GM12878 (cell line): ENCODE data around the gene TARM1. TPM values are rescaled to one million over a fixed set of nuclear protein-coding genes. Genes with fewer than 3 reads are reported as not detected.
A peak's percentile ranks its signal among the peaks of the same experiment; 100 is the strongest.

ENCODE experiments used
- ASH2L ChIP-seq: fragments of 300-600, 200-600 bp; sonication (generic); IDR thresholded peaks from 2 replicates; pipeline ENCODE4 v1.6.1; 2017; ENCODE audit warnings: low read depth, mild to moderate bottlenecking, borderline replicate concordance
- BHLHE40 ChIP-seq, 2 experiments: fragments of 450-650 bp in 1 of 2; IDR thresholded peaks; 2 replicates each; pipeline ENCODE4 v1.6.1; 2011 to 2017; ENCODE audit warnings: low read depth in 2 of 2, borderline replicate concordance in 1 of 2, improper control_type of control experiment in 1 of 2, low read length in 1 of 2, mild to moderate bottlenecking in 1 of 2
- CBFB ChIP-seq: IDR thresholded peaks from 2 replicates; pipeline ENCODE4 v1.6.1; 2016; ENCODE audit warnings: antibody characterized with exemption, low read depth
- CHD1 ChIP-seq: IDR thresholded peaks from 2 replicates; pipeline ENCODE4 v1.6.1; 2012; ENCODE audit warnings: low read depth, low read length, improper control_type of control experiment
- EGR1 ChIP-seq, 2 experiments: IDR thresholded peaks; 1 replicate in 1 of 2; 2 replicates in 1 of 2; pipeline ENCODE4 v1.6.1; 2011 to 2012; ENCODE audit warnings: low read depth in 2 of 2, low read length in 2 of 2, borderline replicate concordance in 1 of 2, mild to moderate bottlenecking in 1 of 2, moderate library complexity in 1 of 2
- ETV6 ChIP-seq, 2 experiments: fragments of 450-650 bp in 1 of 2; IDR thresholded peaks in 1 of 2; conservative IDR thresholded peaks in 1 of 2; 2 replicates each; pipeline ENCODE4 v1.6.1; 2014; ENCODE audit warnings: antibody characterized with exemption in 1 of 2, borderline replicate concordance in 1 of 2, low read depth in 1 of 2, mild to moderate bottlenecking in 1 of 2, moderate library complexity in 1 of 2
- HDAC6 ChIP-seq: fragments of 200-600 bp; sonication (generic); IDR thresholded peaks from one replicate; pipeline ENCODE4 v1.8.0; 2017; ENCODE audit warnings: antibody characterized with exemption; ENCODE audit not compliant: unreplicated experiment
- JUND ChIP-seq: IDR thresholded peaks from 2 replicates; pipeline ENCODE4 v1.6.1; 2012; ENCODE audit warnings: low read depth, mild to moderate bottlenecking, low read length, improper control_type of control experiment, moderate library complexity
- KDM1A ChIP-seq: fragments of 200-600 bp; sonication (generic); IDR thresholded peaks from 2 replicates; pipeline ENCODE4 v1.6.1; 2016; ENCODE audit warnings: borderline replicate concordance
- RAD51 ChIP-seq: fragments of 450-650 bp; IDR thresholded peaks from 2 replicates; pipeline ENCODE4 v1.6.1; 2016; ENCODE audit warnings: moderate library complexity, mild to moderate bottlenecking, inconsistent platforms
- SREBF1 ChIP-seq: IDR thresholded peaks from 2 replicates; pipeline ENCODE4 v1.6.1; 2012; ENCODE audit warnings: mild to moderate bottlenecking, low read length
- STAT1 ChIP-seq: fragments of 450-650 bp; conservative IDR thresholded peaks from 2 replicates; pipeline ENCODE4 v1.6.1; 2014; ENCODE audit warnings: antibody characterized with exemption, mild to moderate bottlenecking
- STAT3 ChIP-seq: IDR thresholded peaks from 2 replicates; pipeline ENCODE4 v1.6.1; 2011; ENCODE audit warnings: low read depth, low read length, improper control_type of control experiment
- YY1 ChIP-seq: IDR thresholded peaks from 2 replicates; pipeline ENCODE4 v1.6.1; 2011; ENCODE audit warnings: low read depth, mild to moderate bottlenecking, low read length
- polyA plus RNA-seq, 11 experiments: library from polyadenylated mRNA; depleted of rRNA in 4 of 11; unstranded in 6 of 11; stranded (reverse) in 5 of 11; fragments of >200 nt; fragmentation: Nextera tagmentation in 4 of 11; fragmentation: Illumina TruSeq in 1 of 11; extraction: Ambion mirVana in 4 of 11; extraction: Trizol in 1 of 11; gene quantifications; 1 replicate in 1 of 11; 2 replicates in 10 of 11; pipeline versions ENCODE4 v1.2.1 to v1.2.3, GENCODE V29; 2011 to 2016; ENCODE audit warnings: inconsistent platforms in 2 of 11, missing spikeins in 2 of 11, low read depth in 1 of 11
- total RNA-seq, 4 experiments: library from RNA; depleted of rRNA in 3 of 4; stranded (reverse); fragments of >200 nt in 3 of 4; fragmentation: Illumina TruSeq in 1 of 4; extraction: Trizol in 1 of 4; gene quantifications; 2 replicates each; pipeline versions ENCODE4 v1.2.1 to v1.2.3, GENCODE V29; 2013 to 2021
- TF ChIP-seq, protein P1 (sequence below): fragments of 150-350 bp; IDR thresholded peaks from 2 replicates; pipeline ENCODE4 v1.6.1; 2016; ENCODE audit warnings: low read depth, low read length
- TF ChIP-seq, protein P2 (sequence below): fragments of 450-650 bp; conservative IDR thresholded peaks from 2 replicates; pipeline ENCODE4 v1.6.1; 2017; ENCODE audit warnings: mild to moderate bottlenecking, moderate library complexity

The TARM1 gene
- total and polyA plus RNA-seq, 10 of the 15 experiments (the other 5 are each of a cell fraction or from before 2014, with no cell fraction given) = not detected

DNA sequence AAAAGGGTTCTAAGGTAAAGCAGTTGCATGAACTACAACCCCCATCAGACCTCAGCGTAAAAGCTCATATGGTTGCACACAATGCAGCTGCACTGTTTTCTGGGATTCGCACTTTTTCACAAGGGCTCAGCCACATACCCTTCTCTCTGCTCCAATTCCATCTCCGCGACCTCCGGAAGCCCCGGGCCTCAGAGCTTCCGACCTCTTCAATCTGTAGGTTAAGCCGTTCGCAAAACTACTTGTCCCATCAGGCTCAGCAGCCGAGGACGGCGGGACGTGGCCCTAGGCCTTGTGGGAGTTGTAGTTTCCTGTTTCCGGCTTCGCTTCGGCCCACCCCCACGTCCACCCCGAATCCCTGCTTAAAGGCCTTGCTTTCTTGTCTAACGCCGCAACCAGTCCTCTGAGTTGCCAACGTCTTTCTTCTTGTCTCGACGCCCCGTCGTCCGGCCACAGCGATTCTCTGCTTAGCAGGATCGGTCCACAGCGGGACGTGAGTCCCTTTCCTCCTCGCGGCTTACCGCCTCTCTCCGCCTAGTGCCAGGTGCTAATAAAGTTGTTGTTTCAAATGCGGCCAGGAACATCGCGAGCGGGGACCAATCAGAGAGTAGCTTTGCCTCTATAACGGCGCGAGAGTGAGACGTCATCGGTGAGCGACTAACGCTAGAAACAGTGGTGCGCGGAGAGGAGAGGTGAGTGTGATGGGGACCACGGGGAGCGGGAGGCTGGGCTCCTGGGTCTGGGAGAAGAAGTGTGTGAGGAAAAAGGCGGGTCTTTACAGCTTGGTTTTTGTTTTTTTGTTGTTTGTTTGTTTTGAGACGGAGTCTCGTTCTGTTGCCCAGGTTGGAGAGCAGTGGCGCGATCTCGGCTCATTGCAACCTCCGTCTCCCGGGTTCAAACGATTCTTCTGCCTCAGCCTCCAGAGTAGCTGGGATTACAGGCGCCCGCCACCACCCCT lies 34.2 kb upstream of the TARM1 start, which contains the start of the genes PRPF31 and TFPT (continued):
- TF ChIP-seq, protein P1, sequence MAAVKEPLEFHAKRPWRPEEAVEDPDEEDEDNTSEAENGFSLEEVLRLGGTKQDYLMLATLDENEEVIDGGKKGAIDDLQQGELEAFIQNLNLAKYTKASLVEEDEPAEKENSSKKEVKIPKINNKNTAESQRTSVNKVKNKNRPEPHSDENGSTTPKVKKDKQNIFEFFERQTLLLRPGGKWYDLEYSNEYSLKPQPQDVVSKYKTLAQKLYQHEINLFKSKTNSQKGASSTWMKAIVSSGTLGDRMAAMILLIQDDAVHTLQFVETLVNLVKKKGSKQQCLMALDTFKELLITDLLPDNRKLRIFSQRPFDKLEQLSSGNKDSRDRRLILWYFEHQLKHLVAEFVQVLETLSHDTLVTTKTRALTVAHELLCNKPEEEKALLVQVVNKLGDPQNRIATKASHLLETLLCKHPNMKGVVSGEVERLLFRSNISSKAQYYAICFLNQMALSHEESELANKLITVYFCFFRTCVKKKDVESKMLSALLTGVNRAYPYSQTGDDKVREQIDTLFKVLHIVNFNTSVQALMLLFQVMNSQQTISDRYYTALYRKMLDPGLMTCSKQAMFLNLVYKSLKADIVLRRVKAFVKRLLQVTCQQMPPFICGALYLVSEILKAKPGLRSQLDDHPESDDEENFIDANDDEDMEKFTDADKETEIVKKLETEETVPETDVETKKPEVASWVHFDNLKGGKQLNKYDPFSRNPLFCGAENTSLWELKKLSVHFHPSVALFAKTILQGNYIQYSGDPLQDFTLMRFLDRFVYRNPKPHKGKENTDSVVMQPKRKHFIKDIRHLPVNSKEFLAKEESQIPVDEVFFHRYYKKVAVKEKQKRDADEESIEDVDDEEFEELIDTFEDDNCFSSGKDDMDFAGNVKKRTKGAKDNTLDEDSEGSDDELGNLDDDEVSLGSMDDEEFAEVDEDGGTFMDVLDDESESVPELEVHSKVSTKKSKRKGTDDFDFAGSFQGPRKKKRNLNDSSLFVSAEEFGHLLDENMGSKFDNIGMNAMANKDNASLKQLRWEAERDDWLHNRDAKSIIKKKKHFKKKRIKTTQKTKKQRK = peak; percentile 38; the same call in 1 of the 2 replicates
- TF ChIP-seq KDM1A = no peak
- TF ChIP-seq, protein P2, sequence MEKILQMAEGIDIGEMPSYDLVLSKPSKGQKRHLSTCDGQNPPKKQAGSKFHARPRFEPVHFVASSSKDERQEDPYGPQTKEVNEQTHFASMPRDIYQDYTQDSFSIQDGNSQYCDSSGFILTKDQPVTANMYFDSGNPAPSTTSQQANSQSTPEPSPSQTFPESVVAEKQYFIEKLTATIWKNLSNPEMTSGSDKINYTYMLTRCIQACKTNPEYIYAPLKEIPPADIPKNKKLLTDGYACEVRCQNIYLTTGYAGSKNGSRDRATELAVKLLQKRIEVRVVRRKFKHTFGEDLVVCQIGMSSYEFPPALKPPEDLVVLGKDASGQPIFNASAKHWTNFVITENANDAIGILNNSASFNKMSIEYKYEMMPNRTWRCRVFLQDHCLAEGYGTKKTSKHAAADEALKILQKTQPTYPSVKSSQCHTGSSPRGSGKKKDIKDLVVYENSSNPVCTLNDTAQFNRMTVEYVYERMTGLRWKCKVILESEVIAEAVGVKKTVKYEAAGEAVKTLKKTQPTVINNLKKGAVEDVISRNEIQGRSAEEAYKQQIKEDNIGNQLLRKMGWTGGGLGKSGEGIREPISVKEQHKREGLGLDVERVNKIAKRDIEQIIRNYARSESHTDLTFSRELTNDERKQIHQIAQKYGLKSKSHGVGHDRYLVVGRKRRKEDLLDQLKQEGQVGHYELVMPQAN = peak; percentile 82
- peak; percentile 92; the same call in 1 of the 2 replicates for TF ChIP-seq CBFB
- peak; percentile 27; the same call in 1 of the 2 replicates for TF ChIP-seq RAD51
- TF ChIP-seq EGR1 (IDR thresholded peaks at IDR 0.05; ENCODE audit: borderline replicate concordance in 1 of 2, low read depth in 2 of 2, low read length in 2 of 2) = peak in 1 of 2 experiments; percentile 39; a peak in 1 of 3 replicates
- TF ChIP-seq CHD1 = no peak
- TF ChIP-seq STAT3 = no peak
- peak; percentile 73 for TF ChIP-seq SREBF1
- 0 out of 2 replicates have a peak, but pooled peaks have one; percentile 3 for TF ChIP-seq JUND
- TF ChIP-seq STAT1 = peak; percentile 91
- no peak for TF ChIP-seq HDAC6
- 0 out of 2 replicates have a peak, but pooled peaks have one; percentile 49 for TF ChIP-seq ASH2L
- TF ChIP-seq BHLHE40 (IDR thresholded peaks at IDR 0.05; ENCODE audit: borderline replicate concordance in 1 of 2, low read depth in 2 of 2, low read length in 1 of 2) = peak; percentile 46 to 65; a peak in 1 of 4 replicates
- peak; percentile 84 for TF ChIP-seq YY1
- peak in 1 of 2 experiments; percentile 25; a peak in 1 of 4 replicates for TF ChIP-seq ETV6 (conservative IDR thresholded peaks at IDR 0.05 in 1 of 2, IDR thresholded peaks at IDR 0.05 in 1 of 2; ENCODE audit: borderline replicate concordance in 1 of 2, low read depth in 1 of 2)
